ENCODE data around the gene ADAMTS18. TPM values are rescaled to one million over a fixed set of nuclear protein-coding genes. Genes with fewer than 3 reads are reported as not detected.

ADAMTS18 gene
- total RNA-seq, 1 experiment from 2014 or later = not detected

DNA sequence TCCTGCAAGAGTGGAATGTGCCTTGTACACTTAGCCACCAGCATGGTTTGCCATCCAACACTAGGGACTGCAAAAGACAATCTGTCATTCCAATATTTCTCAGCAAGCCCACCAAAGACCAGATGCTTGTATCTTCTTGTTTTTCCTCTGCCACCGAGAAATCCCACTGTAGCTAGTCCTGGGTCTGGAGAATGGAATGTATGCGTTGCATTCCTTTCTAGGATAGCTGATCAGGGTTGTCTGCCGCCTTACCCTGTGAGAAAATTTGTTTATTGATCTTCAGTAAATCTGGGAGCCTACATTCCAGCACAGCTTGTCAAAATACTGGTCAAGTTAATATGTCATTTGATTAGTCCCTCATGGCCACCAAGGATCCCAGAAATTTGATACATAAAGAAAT, 28.1 kb upstream of the ADAMTS18 start:
- Histone ChIP-seq H3K4me3 (replicated peaks in 1 of 2; ENCODE audit: low read depth in 1 of 2, low read length in 2 of 2) (no peak overlapping the region), H3K79me2 (ENCODE audit: insufficient read depth, low read length) (no peaks in the 10 kb centered on the region), H3K27ac (ENCODE audit: low read depth, low read length) (no peak overlapping the region), H3K9me3 (ENCODE audit: control insufficient read depth in 1 of 2, insufficient read depth in 1 of 2, low read depth in 1 of 2, low read length in 2 of 2) (no peaks in the 10 kb centered on the region), H4K20me1 (ENCODE audit: insufficient read depth) (no peaks in the 10 kb centered on the region), H2AFZ (ENCODE audit: low read depth, low read length, poor library complexity, severe bottlenecking) (no peak overlapping the region), H3K27me3 (ENCODE audit: insufficient read depth, low read length) (peaks cover 14% of the 10 kb centered on the region), H3K4me1 (ENCODE audit: control insufficient read depth in 1 of 2, insufficient read depth in 2 of 2, low read length in 2 of 2) (no peaks in the 10 kb centered on the region), H3K4me2 (ENCODE audit: low read length) (no peak overlapping the region), H3K9ac (ENCODE audit: low read length) (no peak overlapping the region), H3K36me3 (ENCODE audit: control insufficient read depth in 1 of 2, insufficient read depth in 2 of 2, low read length in 2 of 2) (no peaks in the 10 kb centered on the region), H3K9me2 (ENCODE audit: insufficient read depth) (no peaks in the 10 kb centered on the region)
- ATAC-seq = no peak
- TF ChIP-seq, protein P1, sequence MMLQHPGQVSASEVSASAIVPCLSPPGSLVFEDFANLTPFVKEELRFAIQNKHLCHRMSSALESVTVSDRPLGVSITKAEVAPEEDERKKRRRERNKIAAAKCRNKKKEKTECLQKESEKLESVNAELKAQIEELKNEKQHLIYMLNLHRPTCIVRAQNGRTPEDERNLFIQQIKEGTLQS (IDR thresholded peaks at IDR 0.05) = no peak
- ChIA-PET CTCF (no interaction called here), POLR2A (no interaction called here), RAD21 (ENCODE audit: low non-redundant PET in 1 of 2, low total read pairs in 2 of 2, uncharacterized antibody in 2 of 2, unreplicated experiment in 2 of 2) (no interaction called here)
- BruUV-seq (replicated peaks) = no TSS peak
- DNase-seq (ENCODE audit: low read depth, low spot score) = no peak
- intact Hi-C loops (cut with micrococcal nuclease) = no loop called here

DNA sequence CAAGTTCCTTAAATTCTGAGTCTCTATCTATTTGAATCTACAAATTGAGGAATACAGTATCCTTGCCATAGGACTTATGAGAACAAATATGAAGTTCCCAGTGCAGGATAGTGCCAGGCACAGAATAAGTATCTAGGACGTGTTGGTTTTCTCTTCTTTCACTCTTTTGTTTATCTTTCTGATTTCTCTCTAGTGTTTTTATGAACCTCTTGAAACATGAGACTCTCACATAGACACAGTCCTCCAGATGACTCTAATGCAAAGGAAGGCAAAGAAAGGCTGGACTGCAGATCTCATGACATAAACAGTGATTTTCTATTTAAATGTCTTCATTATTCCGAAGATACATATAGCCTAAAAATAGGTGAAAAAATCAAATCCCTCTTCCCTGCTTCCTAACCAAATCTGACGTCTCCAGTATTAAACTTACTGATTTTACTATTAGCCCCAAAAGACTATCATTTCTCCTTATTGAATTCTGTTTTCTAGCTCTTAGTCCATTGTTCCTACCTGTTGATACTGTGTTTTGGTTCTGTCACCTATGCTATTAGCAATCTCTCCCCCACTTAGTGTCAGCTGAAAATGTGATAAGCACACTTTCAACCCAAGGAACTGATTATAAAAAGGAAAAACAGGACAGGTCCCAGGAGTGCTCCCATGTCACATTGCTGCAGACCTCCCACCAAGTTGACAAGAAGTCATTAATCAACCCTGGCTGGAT, 24.9 kb upstream of the ADAMTS18 start:
- intact Hi-C loops (cut with micrococcal nuclease) = no loop called here
- DNase-seq (ENCODE audit: low read depth, low spot score) = no peak
- ATAC-seq = no peak
- no TSS peak for BruUV-seq (replicated peaks)
- Histone ChIP-seq H3K9me3 (ENCODE audit: control insufficient read depth in 1 of 2, insufficient read depth in 1 of 2, low read depth in 1 of 2, low read length in 2 of 2) (no peaks in the 10 kb centered on the region), H3K79me2 (ENCODE audit: insufficient read depth, low read length) (no peaks in the 10 kb centered on the region), H3K27ac (ENCODE audit: low read depth, low read length) (no peak overlapping the region), H3K9me2 (ENCODE audit: insufficient read depth) (no peaks in the 10 kb centered on the region), H4K20me1 (ENCODE audit: insufficient read depth) (no peaks in the 10 kb centered on the region), H2AFZ (ENCODE audit: low read depth, low read length, poor library complexity, severe bottlenecking) (no peak overlapping the region), H3K36me3 (ENCODE audit: control insufficient read depth in 1 of 2, insufficient read depth in 2 of 2, low read length in 2 of 2) (no peaks in the 10 kb centered on the region), H3K9ac (ENCODE audit: low read length) (no peak overlapping the region), H3K27me3 (ENCODE audit: insufficient read depth, low read length) (peaks cover 18% of the 10 kb centered on the region), H3K4me1 (ENCODE audit: control insufficient read depth in 1 of 2, insufficient read depth in 2 of 2, low read length in 2 of 2) (no peaks in the 10 kb centered on the region), H3K4me2 (ENCODE audit: low read length) (no peak overlapping the region), H3K4me3 (replicated peaks in 1 of 2; ENCODE audit: low read depth in 1 of 2, low read length in 2 of 2) (no peak overlapping the region)
- TF ChIP-seq JUND (IDR thresholded peaks at IDR 0.05) = no peak
- TF ChIP-seq POLR2AphosphoS5 (IDR thresholded peaks at IDR 0.05; ENCODE audit: low read depth, low read length) = no peak
- TF ChIP-seq SP1 (IDR thresholded peaks at IDR 0.05; ENCODE audit: low read depth) = no peak
- TF ChIP-seq, protein P2, sequence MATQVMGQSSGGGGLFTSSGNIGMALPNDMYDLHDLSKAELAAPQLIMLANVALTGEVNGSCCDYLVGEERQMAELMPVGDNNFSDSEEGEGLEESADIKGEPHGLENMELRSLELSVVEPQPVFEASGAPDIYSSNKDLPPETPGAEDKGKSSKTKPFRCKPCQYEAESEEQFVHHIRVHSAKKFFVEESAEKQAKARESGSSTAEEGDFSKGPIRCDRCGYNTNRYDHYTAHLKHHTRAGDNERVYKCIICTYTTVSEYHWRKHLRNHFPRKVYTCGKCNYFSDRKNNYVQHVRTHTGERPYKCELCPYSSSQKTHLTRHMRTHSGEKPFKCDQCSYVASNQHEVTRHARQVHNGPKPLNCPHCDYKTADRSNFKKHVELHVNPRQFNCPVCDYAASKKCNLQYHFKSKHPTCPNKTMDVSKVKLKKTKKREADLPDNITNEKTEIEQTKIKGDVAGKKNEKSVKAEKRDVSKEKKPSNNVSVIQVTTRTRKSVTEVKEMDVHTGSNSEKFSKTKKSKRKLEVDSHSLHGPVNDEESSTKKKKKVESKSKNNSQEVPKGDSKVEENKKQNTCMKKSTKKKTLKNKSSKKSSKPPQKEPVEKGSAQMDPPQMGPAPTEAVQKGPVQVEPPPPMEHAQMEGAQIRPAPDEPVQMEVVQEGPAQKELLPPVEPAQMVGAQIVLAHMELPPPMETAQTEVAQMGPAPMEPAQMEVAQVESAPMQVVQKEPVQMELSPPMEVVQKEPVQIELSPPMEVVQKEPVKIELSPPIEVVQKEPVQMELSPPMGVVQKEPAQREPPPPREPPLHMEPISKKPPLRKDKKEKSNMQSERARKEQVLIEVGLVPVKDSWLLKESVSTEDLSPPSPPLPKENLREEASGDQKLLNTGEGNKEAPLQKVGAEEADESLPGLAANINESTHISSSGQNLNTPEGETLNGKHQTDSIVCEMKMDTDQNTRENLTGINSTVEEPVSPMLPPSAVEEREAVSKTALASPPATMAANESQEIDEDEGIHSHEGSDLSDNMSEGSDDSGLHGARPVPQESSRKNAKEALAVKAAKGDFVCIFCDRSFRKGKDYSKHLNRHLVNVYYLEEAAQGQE (IDR thresholded peaks at IDR 0.05; ENCODE audit: low read depth) = no peak
- TF ChIP-seq FOSL1 (IDR thresholded peaks at IDR 0.05; ENCODE audit: low read depth) = no peak
- no peak for TF ChIP-seq ZFX (IDR thresholded peaks at IDR 0.05)
- no peak for TF ChIP-seq CBX3 (IDR thresholded peaks at IDR 0.05; ENCODE audit: low read depth)
- TF ChIP-seq POLR2A (IDR thresholded peaks at IDR 0.05; ENCODE audit: borderline replicate concordance, extremely low read depth, insufficient read depth, insufficient read length) = no peak
- TF ChIP-seq SIN3A (IDR thresholded peaks at IDR 0.05; ENCODE audit: low read depth) = no peak
- TF ChIP-seq, protein P3, sequence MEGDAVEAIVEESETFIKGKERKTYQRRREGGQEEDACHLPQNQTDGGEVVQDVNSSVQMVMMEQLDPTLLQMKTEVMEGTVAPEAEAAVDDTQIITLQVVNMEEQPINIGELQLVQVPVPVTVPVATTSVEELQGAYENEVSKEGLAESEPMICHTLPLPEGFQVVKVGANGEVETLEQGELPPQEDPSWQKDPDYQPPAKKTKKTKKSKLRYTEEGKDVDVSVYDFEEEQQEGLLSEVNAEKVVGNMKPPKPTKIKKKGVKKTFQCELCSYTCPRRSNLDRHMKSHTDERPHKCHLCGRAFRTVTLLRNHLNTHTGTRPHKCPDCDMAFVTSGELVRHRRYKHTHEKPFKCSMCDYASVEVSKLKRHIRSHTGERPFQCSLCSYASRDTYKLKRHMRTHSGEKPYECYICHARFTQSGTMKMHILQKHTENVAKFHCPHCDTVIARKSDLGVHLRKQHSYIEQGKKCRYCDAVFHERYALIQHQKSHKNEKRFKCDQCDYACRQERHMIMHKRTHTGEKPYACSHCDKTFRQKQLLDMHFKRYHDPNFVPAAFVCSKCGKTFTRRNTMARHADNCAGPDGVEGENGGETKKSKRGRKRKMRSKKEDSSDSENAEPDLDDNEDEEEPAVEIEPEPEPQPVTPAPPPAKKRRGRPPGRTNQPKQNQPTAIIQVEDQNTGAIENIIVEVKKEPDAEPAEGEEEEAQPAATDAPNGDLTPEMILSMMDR (IDR thresholded peaks at IDR 0.05 in 2 of 3, conservative IDR thresholded peaks at IDR 0.05 in 1 of 3; ENCODE audit: borderline replicate concordance in 1 of 3, insufficient read depth in 1 of 3, low read depth in 2 of 3, low read length in 2 of 3) = no peak
- TF ChIP-seq EZH2phosphoT487 (IDR thresholded peaks at IDR 0.05; ENCODE audit: borderline replicate concordance) = no peak
- ChIA-PET POLR2A (no interaction called here), RAD21 (ENCODE audit: low non-redundant PET in 1 of 2, low total read pairs in 2 of 2, uncharacterized antibody in 2 of 2, unreplicated experiment in 2 of 2) (no interaction called here), CTCF (no interaction called here)
